NCI-H128 (cell line): Measurements from ENCODE around the gene CFAP251.
"Not testable (repeated sequence)": the region's sequence is repeated elsewhere in the genome, so short reads cannot be mapped to it uniquely, and the experiment has no call there.

Source experiments
- DNase-seq: peaks from one replicate; lab custom pipeline; 2025; ENCODE audit not compliant: unreplicated experiment; lab: John Stamatoyannopoulos, UW

The CFAP251 gene, protein sequence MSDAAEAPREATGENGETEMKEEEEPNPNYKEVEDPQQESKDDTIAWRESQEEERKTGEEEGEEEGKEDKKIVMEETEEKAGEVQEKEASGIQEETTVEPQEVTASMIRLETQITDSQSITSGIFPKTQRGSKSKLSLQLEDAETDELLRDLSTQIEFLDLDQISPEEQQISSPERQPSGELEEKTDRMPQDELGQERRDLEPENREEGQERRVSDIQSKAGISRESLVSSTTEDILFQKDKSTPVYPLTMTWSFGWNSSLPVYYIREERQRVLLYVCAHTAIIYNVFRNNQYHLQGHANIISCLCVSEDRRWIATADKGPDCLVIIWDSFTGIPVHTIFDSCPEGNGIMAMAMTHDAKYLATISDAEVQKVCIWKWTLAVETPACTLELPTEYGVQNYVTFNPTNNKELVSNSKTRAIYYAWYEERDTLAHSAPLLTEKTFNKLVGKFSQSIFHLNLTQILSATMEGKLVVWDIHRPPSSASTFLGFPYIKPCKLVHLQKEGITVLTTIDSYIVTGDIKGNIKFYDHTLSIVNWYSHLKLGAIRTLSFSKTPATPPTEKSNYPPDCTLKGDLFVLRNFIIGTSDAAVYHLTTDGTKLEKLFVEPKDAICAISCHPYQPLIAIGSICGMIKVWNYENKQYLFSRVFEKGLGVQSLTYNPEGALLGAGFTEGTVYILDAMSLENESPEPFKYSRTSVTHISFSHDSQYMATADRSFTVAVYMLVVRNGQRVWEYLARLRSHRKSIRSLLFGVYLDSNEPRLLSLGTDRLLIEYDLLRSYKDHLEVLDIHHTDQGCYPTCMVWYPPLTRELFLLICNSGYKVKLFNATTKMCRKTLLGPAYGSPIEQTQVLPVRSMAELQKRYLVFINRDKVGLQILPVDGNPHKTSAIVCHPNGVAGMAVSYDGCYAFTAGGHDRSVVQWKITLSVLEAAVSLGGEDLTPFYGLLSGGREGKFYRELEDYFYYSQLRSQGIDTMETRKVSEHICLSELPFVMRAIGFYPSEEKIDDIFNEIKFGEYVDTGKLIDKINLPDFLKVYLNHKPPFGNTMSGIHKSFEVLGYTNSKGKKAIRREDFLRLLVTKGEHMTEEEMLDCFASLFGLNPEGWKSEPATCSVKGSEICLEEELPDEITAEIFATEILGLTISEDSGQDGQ

DNA sequence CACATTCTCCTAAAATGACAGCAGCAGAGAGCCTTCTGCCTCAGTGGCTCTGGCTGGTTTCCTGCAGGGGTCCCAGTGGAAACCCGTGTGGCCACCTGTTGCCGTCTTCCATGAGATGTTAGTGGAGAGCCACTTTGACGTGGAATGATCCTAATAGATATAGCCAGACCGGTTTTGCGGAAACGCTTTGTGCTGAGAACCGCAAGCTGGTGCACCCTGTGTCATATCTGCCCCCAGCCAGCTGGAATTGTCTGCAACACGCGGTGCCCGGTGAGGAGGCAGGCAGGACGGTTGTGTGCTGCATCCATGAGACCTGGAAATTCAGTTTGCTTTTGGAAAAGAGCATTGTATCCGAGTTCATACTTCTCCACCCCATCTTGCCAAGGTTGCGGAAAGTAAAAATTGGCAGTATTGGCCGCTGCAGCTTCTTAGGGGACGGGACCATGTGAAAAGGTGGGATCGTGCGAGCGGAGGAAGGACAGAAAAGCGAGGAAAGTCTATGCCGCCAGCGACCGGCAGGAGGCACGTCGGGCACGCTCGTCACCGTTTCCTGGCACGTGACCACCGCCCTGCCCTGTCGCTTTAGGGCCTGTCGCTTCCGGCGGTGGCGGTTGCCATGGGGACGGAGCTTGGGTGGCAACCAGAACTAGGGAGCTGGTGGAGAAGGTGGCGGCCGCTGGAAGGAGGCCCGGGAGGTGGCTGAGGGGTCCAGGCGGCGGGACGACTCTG lies at the start of gene CFAP251:
CFAP251 (plus strand) TSS at position 643 of the 729 bp plus-strand sequence. CDS start 2,714 bp downstream, outside the sequence.
- DNase-seq, result peak; percentile 93

DNA sequence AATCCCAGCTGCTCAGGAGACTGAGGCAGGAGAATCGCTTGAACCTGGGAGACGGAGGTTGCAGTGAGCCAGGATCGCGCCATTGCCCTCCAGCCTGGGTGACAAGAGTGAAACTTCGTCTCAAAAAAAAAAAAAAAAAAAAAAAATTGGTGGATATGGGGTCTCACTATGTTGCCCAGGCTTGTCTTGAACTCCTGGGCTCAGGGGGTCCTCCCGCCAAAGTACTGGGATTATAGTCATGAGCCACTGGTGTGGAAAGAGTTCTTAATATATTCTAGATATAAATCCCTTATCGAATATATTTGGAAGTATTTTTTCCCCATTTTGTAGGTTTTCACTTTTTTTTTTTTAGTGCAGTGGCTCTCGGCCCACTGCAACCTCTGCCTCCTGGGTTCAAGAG lies 49.2 kb upstream of the CFAP251 start:
- not testable (repeated sequence) for DNase-seq

DNA sequence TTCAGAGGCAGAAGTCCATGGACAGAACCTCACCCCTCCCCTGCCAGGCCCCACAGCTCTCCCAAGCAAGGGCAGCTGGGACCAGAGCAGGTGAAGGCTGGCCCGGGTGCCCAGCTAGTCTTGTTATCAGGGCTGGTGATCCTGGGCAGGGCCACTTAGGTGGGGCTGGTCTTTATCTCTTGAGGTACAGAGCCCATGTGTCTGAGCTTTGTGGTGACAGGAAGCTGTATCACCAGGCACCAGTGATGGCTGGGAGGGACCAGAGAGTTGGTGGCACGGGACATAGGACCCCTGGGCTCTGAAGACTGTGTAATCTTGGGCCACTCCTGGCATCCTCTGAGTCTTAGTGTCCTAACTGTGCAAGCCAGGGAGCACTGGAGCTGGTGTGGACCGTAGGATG lies 46.9 kb upstream of the CFAP251 start:
- no peak for DNase-seq

DNA sequence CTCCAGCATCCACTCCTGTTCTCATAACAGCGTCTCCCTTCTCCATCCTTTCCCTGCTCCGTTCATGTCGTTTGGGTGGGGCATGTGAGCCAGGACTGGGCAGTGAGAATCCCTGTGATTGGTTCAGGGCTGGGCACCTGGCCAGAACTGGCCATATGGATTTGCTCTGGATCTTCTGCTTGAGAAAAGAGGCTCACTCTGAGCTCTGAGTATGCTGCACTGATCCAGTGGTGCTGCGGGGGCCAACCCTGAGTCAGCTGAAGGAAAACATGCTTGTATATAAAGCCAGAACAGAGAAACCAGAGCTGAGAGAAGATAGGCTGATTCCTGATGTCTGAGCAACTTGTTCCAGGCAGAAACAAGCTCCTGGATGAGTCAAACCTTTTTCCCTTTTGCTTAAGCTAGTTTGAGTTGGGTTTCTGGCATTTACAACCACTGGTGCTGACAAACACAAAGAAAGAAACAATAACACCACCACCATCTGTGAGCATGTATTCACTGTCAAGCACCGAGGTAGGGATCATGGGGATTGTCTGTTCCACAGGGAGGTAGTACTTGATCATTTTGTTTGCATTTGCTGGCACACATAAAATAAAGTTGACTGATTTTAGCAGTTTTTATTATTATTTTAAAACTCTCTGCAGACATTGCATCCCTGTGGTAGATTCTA lies 45.7 kb upstream of the CFAP251 start:
- DNase-seq, result no peak

DNA sequence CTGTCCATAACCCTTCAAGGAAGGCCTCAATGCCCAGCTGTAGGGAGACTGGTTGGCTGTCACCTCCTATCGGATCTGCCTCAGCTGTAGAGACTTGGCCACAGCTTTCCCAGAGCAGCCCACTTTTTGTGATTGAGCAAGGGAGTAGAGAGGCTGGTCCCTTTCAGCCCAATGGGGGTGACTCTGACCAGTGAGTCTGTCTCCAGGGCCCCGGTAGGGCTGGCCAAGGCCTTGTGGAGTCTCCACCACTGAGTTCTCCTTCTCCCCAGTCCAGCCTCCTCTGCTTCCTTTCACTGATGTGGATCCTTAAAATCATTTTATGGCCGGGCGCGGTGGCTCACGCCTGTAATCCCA lies 45.2 kb upstream of the CFAP251 start:
- no peak for DNase-seq

DNA sequence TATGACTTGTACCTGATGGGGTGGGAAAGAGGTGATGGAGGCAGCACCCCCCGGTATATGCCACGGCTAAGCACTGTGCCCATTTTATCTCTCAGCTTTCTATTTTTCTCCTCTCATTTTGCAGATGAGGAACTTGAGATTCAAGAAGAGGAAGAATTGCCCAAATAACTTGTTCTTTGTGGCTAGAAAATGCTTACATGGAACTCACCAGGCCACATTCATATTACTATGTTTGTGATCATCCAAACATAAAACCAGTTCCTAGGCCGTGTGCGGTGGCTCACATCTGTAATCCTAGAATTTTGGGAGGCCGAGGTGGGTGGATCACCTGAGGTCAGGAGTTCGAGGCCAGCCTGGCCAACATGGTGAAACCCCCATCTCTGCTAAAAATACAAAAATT lies 44.3 kb upstream of the CFAP251 start:
- no peak for DNase-seq

DNA sequence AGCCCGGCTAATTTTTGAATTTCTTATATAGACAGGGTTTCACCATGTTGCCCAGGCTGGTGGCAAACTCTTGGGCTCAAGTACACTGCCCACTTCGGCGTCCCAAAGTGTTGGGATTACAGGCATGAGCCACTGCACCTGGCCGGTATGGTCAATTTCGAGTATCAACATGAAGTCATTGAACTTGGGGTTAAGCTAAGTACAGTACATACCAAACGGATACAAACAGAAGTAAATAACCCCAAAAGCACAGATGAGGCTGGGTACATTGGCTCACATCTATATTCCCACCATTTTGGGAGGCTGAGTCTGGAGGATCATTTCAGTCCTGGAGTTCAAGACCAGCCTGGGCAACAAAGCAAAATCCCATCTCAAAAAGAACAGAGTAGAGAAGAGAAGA lies 42.8 kb upstream of the CFAP251 start:
- DNase-seq, result no peak

DNA sequence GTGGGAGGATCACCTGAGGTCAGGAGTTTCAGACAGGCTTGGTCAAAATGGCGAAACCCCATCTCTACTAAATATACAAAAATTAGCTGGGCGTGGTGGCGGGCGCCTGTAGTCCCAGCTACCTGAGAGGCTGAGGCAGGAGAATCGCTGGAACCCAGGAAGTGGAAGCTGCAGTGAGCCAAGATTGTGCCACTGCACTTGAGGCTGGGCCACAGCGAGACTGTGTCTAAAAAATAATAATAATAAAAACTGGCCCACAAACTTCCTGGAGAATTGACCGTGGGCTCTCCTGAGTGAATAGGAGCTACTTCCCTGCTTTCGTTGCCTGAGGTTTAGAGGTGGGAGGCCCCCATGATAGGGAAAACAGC lies 42.3 kb upstream of the CFAP251 start:
- not testable (repeated sequence) for DNase-seq

DNA sequence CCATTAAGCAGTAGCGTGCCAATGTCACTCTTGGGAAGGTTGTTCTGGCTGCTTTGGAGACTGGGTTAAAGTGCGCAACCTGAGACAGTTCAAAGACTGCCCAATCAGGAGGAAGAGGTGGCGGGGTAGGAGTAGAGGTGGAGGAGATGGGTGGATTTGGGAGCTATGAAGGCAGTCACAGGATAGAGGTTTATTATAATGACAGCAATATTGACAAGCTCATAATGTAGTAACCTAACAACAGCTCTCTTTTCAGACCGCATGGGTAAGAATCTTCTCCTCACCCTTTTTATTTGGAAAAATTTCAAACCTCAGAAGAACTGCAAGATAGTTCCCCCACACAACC lies 35.1 kb upstream of the CFAP251 start:
- no peak for DNase-seq

DNA sequence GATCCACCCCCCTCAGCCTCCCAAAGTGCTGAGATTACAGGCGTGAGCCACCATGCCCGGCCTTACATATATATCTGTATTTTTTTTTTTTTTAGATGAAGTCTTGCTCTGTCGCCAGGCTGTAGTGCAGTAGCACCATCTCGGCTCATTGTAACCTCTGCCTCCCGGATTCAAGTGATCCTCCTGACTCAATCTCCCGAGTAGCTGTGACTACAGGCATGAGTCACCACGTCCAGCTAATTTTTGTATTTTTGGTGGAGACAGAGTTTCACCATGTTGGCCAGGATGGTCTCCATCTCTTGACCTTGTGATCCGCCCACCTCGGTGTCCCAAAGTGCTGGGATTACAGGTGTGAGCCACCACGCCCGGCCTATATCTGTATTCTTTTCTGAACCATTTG lies 33.3 kb upstream of the CFAP251 start:
- DNase-seq, result not testable (repeated sequence)

DNA sequence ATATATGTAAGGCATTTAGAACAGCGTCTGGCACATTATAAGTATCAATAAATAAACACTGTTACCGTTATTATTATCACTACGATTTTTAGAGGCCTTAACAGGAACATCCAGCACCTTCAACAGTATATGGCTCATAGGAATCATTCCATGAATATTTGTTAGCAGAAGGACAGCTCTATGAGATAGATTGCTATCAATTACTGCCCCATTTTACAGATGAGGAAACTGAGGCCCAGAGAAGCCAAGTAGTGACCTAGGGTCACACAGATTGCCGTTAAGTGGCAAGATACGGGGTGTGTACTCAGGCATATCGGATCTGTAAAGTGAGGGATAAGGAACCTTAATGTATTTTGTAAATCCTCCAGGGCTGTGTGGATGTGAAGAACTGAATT lies 30.3 kb upstream of the CFAP251 start:
- DNase-seq, result no peak

DNA sequence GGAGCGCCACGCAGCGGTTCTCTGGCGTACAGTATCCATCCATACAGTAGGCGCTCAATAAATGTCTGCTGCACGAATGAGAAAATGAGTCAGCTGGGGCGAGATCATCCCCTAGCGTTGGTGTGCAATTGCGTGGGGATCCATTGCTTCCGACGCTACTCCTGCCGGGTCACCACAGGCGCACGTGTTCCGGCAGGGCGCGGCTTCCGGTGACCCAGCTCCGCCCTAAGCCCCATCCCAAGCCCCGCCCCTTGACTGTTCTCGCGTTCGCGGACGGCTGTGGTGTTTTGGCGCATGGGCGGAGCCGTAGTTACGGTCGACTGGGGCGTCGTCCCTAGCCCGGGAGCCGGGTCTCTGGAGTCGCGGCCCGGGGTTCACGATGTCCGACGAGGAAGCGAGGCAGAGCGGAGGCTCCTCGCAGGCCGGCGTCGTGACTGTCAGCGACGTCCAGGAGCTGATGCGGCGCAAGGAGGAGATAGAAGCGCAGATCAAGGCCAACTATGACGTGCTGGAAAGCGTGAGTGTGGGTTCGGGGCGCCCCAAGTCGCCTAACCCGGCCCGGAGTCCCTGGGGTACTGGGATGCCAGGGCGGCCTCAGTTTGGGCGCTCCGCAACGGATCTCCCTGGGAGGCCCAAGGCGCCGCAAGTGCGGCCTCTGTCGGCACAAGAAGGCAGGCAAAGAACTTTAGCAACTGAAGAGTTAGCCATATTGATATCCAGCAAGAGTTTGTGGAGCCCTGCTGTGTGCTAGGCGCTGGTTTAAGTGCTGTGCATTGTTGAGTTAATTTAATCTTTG lies 29.7 kb upstream of the CFAP251 start, which contains the start of gene PSMD9:
PSMD9 (plus strand) TSS at position 313 of the 796 bp plus-strand sequence; CDS start at position 380, 67 bp downstream.
- peak; percentile 90 for DNase-seq

DNA sequence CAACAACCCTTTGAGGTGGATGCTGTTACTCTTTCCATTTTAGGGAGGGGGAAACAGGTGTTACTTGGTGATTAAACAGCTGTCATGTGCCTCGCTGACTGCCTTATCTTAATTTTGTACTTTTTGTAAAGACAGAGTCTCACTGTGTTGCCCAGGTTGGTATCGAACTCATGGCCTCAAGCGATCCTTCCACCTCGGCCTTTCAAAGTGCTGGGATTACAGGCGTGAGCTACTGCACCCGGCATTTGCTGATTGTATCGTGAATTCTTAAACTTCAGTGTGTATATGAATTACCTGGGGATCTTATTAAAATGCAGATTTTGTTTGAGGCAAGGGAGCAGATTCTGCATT lies 29.1 kb upstream of the CFAP251 start:
- no peak for DNase-seq

DNA sequence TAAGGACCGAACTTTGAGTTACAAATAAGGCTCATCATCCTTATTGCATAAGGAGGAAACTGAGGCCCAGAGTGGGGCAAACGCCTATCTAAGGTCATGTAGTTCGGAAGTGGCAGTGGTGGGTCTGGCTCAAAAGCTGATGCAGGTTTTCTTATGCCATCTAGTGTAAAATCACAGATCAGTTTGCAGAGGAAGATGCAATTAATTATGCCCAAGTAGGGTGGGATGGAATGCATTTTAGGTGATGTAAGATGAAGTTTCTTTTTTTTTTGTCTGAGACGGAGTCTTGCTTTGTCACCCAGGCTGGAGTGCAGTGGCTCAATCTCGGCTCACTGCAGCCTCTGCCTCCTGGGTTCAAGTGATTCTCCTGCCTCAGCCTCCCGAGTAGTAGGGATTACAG lies 28.7 kb upstream of the CFAP251 start:
- not testable (repeated sequence) for DNase-seq

DNA sequence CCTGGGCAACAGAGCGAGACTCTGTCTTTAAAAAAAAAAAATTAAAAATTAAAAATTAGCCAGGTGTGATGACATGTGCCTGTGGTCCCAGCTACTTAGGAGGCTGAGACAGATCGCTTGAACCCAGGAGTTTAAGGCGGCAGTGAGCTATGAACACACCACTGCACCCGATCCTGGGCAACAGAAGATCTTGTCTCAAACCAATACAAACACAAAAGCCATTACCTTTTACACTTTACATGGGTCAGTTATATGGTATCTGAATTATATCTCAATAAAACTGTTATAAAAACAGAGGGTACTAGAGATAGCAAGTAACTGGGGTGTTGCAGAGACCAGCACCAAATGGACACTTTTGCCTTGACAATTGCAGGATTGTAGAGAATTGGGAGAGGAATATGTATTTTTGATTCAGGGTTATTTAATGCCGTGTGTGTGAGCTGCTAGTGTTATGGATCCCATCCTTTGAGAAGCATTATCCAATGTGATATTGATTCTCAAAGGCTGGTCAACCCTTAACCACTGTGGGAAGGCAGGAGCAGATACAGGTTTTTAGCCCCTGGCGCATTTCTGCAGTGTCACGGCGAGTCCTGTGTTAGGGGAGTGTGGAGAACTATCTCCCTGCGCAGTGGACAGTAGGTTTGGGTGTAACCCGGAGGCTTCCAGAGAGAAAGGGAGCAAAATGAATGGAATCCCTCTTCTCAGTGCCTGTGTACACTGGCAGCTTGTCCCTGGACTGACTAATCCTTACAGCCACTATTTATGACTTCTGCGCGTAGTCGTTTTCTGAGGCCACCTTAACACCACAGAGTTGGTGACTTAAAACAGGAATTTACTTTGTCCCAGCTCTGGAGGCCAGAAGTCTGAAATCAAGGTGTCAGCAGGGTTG lies 25.5 kb upstream of the CFAP251 start:
- no peak for DNase-seq

DNA sequence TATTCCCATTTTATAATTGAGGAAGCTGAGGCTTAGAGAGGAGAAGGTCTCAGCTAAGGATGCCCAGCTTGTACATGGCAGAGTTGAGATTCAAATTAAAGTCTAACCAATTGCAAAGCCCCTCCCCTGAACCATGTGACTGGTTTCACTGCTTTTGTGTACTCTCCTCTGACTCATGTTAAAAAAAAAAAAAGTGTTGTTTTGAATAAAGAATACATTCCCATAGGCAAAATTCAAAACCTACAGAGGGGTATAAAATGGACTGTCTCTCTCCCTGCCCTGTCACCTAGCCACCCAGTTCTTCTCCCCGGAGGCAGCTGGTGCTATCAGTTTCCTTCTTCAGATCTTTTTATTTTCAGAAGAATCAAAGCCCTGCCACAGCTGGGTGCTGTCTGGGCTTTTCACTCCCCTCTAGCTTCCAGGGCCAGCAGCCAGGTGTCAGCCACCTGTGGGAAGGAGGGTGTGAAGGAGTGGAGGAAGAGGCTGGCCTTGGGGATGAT lies 24.4 kb upstream of the CFAP251 start:
- DNase-seq, result no peak

DNA sequence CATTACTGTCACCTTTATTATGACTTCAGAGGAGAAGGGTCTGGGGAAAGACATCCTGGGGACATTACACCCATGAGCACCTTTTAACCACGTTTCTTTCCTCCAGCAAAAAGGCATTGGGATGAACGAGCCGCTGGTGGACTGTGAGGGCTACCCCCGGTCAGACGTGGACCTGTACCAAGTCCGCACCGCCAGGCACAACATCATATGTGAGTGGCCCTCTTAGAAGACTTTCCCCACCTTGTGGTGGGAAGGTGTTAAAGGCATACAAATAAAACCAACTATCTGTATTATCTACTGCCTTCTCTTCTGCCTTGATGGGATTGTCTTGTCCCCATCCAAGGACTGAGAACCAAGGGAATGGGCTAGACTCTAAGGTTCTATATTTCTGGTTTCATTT lies 23.8 kb upstream of the CFAP251 start:
- DNase-seq, result no peak

DNA sequence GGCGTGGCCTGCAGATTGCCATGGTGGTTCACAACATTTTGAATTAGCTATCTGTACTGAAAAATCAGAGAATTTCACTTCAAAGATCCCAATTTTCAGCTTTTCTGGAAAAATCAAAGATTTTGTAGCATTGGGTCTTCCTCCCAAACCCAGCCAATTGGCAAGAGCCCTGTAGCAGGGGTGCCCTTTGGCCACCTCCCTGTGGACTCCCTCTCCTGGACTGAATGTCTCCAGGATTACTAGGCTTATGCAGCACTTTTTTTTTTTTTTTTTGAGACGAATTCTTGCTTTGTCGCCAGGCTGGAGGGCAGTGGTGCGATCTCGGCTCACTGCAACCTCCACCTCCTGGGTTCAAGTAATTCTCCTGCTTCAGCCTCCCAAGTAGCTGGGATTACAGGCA lies 20.1 kb upstream of the CFAP251 start:
- DNase-seq, result no peak

DNA sequence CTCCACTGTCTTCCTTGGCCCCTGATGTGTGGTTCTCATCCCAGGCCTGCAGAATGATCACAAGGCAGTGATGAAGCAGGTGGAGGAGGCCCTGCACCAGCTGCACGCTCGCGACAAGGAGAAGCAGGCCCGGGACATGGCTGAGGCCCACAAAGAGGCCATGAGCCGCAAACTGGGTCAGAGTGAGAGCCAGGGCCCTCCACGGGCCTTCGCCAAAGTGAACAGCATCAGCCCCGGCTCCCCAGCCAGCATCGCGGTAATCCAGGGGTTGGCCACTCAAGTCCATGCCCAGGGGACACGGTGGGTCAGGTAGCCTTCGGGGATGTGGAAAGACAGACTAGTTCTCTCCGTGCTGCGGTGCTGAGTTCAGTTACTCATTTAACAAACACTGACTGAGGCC lies 18.8 kb upstream of the CFAP251 start:
- no peak for DNase-seq
